ENCODE data around the gene KRT5. TPM values are rescaled to one million over a fixed set of nuclear protein-coding genes. Genes with fewer than 3 reads are reported as not detected.

Gene KRT5
- total RNA-seq, 1 experiment from 2014 or later = 89.7 TPM

DNA sequence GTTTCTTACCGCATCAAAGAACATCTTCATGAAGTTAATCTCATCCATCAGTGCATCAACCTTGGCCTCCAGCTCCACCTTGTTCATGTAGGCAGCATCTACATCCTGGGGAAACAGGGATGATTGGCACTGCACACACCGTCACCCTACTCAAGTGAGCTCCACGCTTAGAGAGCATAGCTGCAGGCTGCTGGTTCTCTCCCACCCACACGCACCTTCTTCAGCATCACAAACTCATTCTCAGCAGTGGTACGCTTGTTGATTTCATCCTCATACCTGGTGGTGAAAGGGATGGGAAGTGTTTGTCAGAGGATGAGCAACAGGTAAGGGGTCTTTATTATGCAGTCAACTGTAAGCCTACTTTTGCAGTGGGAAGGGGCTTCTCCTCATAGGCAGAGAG is 2.3 kb downstream of the KRT5 start:
- Histone ChIP-seq H3K27me3 (ENCODE audit: insufficient read depth, low read depth) (no peaks in the 10 kb centered on the region), H4K20me1 (ENCODE audit: insufficient read depth) (no peaks in the 10 kb centered on the region), H2AFZ (no peak overlapping the region), H3K4me1 (replicated peaks; ENCODE audit: insufficient read depth) (peaks cover 36% of the 10 kb centered on the region), H3K79me2 (ENCODE audit: low read depth) (no peaks in the 10 kb centered on the region), H3K4me2 (peak overlapping the region; percentile 79; the same call in 1 of the 2 replicates), H3K9me2 (ENCODE audit: insufficient read depth) (no peaks in the 10 kb centered on the region), H3F3A (ENCODE audit: insufficient read depth, low read depth) (peaks cover 25% of the 10 kb centered on the region), H3K9me3 (ENCODE audit: insufficient read depth, low read depth) (no peaks in the 10 kb centered on the region), H3K36me3 (ENCODE audit: low read depth) (no peaks in the 10 kb centered on the region), H3K4me3 (no peak overlapping the region), H3K27ac (no peak overlapping the region)
- BruUV-seq (replicated peaks) = no TSS peak
- TF ChIP-seq EZH2 (IDR thresholded peaks at IDR 0.05; ENCODE audit: low read depth) = no peak
- TF ChIP-seq, protein P1, sequence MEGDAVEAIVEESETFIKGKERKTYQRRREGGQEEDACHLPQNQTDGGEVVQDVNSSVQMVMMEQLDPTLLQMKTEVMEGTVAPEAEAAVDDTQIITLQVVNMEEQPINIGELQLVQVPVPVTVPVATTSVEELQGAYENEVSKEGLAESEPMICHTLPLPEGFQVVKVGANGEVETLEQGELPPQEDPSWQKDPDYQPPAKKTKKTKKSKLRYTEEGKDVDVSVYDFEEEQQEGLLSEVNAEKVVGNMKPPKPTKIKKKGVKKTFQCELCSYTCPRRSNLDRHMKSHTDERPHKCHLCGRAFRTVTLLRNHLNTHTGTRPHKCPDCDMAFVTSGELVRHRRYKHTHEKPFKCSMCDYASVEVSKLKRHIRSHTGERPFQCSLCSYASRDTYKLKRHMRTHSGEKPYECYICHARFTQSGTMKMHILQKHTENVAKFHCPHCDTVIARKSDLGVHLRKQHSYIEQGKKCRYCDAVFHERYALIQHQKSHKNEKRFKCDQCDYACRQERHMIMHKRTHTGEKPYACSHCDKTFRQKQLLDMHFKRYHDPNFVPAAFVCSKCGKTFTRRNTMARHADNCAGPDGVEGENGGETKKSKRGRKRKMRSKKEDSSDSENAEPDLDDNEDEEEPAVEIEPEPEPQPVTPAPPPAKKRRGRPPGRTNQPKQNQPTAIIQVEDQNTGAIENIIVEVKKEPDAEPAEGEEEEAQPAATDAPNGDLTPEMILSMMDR (conservative IDR thresholded peaks at IDR 0.05) = no peak
- CTCF ChIA-PET = no interaction called here
- intact Hi-C loops (cut with micrococcal nuclease; ENCODE audit: unreplicated experiment) = no loop called here
- POLR2A ChIA-PET (ENCODE audit: unreplicated experiment) = no interaction called here
- no peak for DNase-seq

DNA sequence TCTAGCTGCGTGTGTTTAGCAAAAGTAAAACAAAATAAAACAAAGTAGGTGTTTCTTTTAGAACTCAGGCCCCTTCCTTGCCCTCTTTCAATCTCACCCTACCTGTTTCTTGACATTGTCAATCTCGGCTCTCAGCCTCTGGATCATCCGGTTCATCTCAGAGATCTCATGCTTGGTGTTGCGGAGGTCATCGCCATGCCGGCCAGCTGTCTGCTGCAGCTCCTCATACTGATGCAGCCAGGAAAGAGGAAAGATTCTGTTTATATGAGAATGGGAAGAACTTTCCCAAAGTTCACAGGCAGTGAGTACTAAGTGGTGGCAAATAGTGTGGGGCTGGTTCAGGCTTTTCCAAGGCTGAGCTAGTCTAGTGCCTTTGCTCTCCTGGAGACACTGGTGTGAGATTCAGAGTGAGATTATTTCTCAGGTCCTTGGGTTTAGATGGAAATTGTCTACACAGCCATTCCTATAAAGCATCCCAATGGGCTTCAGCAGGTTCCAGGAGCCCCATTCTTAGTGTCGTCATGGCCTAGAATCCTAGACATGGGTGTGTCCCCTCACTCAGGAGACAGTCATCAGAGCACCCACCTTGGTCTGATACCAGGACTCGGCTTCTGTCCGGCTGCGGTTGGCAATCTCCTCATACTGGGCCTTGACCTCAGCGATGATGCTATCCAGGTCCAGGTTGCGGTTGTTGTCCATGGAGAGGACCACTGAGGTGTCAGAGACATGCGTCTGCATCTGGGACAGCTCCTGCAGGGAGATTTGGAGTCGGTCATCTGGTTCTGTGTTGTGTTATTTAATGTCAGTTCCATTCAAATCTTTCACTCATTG is 3.0 kb downstream of the KRT5 start:
- intact Hi-C loops (cut with micrococcal nuclease; ENCODE audit: unreplicated experiment) = no loop called here
- POLR2A ChIA-PET (ENCODE audit: unreplicated experiment) = interaction anchor here (0.7 kb wide), 1 partner anchor 1141 kb away, joined by 6 read pairs; no protein-coding TSS in a partner anchor
- Histone ChIP-seq H3K27ac (no peak overlapping the region), H3K36me3 (ENCODE audit: low read depth) (no peaks in the 10 kb centered on the region), H4K20me1 (ENCODE audit: insufficient read depth) (no peaks in the 10 kb centered on the region), H3K9me3 (ENCODE audit: insufficient read depth, low read depth) (no peaks in the 10 kb centered on the region), H3K79me2 (ENCODE audit: low read depth) (no peaks in the 10 kb centered on the region), H3K4me1 (replicated peaks; ENCODE audit: insufficient read depth) (peaks cover 30% of the 10 kb centered on the region), H3K4me3 (no peak overlapping the region), H3F3A (ENCODE audit: insufficient read depth, low read depth) (peaks cover 20% of the 10 kb centered on the region), H3K4me2 (no peak overlapping the region), H3K27me3 (ENCODE audit: insufficient read depth, low read depth) (no peaks in the 10 kb centered on the region), H2AFZ (no peak overlapping the region), H3K9me2 (ENCODE audit: insufficient read depth) (no peaks in the 10 kb centered on the region)
- no peak for DNase-seq
- CTCF ChIA-PET = interaction anchor here (0.6 kb wide), 1 partner anchor 309 kb away, joined by 5 read pairs; no protein-coding TSS in a partner anchor
- BruUV-seq (replicated peaks) = no TSS peak
- TF ChIP-seq EZH2 (IDR thresholded peaks at IDR 0.05; ENCODE audit: low read depth) = no peak
- TF ChIP-seq, protein P1 (conservative IDR thresholded peaks at IDR 0.05) = no peak

DNA sequence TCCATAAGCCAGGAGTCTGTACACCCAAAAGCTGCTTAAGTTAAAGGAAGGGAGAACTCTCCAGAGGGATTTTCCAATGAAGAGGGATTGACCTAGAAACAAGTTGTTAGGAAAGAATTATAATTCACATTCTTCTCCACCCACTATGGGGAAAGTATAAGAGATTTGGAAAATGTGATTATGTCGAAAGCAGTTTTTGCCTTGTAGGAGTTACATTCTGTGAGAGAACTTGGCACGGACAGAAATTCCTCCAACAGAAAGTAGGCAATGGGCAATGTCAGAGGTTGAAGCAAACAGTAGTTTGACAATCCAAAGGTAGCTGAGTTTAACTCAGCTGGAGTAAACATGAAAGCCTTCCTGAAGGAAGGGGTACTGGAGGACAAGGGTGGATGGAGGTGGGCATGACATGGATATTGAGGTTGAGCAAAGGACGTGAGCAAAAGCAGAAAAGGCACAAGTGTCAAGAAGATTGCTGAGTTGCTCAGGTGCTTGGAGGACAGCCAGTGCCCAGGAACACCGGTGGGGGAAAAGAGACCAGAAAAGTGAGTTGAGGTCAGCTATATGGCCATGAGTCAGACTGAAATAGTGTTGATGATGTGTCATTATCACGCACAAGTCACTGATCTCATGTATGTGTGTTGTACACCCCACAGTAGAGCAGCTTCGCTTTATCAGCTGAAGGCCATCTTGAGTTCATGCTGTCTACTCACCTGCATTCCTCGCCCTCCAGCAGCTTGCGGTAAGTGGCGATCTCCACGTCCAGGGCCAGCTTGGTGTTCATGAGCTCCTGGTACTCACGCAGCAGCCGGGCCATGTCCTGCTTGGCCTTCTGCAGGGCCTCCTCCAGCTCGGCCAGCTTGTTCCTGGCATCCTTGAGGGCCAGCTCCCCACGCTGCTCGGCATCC is 4.0 kb downstream of the KRT5 start:
- ChIA-PET CTCF (interaction anchor here (0.6 kb wide), 1 partner anchor 310 kb away, joined by 5 read pairs; no protein-coding TSS in a partner anchor), POLR2A (ENCODE audit: unreplicated experiment) (no interaction called here)
- Histone ChIP-seq H3K36me3 (ENCODE audit: low read depth) (no peaks in the 10 kb centered on the region), H3K4me1 (replicated peaks; ENCODE audit: insufficient read depth) (peaks cover 21% of the 10 kb centered on the region), H4K20me1 (ENCODE audit: insufficient read depth) (no peaks in the 10 kb centered on the region), H3K4me2 (no peak overlapping the region), H2AFZ (no peak overlapping the region), H3K9me3 (ENCODE audit: insufficient read depth, low read depth) (no peaks in the 10 kb centered on the region), H3F3A (ENCODE audit: insufficient read depth, low read depth) (peaks cover 10% of the 10 kb centered on the region; the same call in 1 of the 2 replicates), H3K9me2 (ENCODE audit: insufficient read depth) (no peaks in the 10 kb centered on the region), H3K27ac (no peak overlapping the region), H3K4me3 (no peak overlapping the region), H3K27me3 (ENCODE audit: insufficient read depth, low read depth) (no peaks in the 10 kb centered on the region), H3K79me2 (ENCODE audit: low read depth) (no peaks in the 10 kb centered on the region)
- BruUV-seq (replicated peaks) = no TSS peak
- DNase-seq = peak; percentile 49 to 57
- intact Hi-C loops (cut with micrococcal nuclease; ENCODE audit: unreplicated experiment) = no loop called here
- TF ChIP-seq, protein P1 (conservative IDR thresholded peaks at IDR 0.05) = no peak
- TF ChIP-seq EZH2 (IDR thresholded peaks at IDR 0.05; ENCODE audit: low read depth) = no peak

Data from PC-9 (cell line).